Daoy (cell line): ENCODE data around the gene ARHGAP32. TPM values are rescaled to one million over a fixed set of nuclear protein-coding genes. Genes with fewer than 3 reads are reported as not detected.
A peak's percentile ranks its signal among the peaks of the same experiment; 100 is the strongest.
"Not testable (repeated sequence)": the region's sequence is repeated elsewhere in the genome, so short reads cannot be mapped to it uniquely, and the experiment has no call there.

Experiments used
- DNase-seq: peaks from one replicate; pipeline ENCODE4 v3.0.0-alpha.2; 2015; ENCODE audit warnings: low read depth
- total RNA-seq: library from RNA; depleted of rRNA; stranded (reverse); fragments of >200 nt; shearing (Covaris generic); gene quantifications from 2 replicates; pipeline ENCODE4 v1.2.3, GENCODE V29; 2014

The ARHGAP32 gene
- total RNA-seq, 1 experiment from 2014 or later = 5.9 TPM

DNA sequence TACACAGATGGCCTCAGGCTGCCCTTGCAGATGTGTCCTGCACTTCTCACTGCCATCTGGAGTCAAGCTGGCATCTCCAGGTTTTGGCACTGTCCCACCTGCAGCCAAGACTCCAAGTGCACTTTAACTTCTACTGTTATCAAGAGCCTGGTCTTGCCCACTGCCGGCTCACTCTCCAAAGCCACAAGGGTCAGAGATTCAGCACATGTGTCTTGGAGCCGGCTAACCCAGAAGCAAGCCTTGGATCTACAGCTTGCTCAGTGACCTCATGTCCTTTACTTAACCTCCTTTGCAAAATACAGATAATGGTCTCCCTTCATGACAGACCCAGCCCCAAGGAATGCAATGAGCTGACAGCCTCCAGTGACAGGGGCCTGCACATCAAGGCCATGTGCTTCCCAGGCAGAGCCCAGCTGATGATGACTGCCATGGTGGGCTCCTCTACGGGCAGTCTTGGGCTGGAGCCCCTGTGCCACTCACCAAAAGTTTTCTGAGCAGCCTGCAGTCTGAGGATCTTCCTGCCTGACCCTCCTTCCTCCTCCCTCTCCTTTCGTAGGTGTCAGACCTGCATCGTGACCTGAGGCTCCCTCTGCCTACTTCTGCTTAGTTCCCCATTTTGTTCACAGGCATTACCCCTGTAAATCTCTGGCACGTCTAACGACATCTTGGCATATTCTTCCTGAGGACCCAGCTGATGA, 258.5 kb downstream of the ARHGAP32 start:
- DNase-seq = no peak

DNA sequence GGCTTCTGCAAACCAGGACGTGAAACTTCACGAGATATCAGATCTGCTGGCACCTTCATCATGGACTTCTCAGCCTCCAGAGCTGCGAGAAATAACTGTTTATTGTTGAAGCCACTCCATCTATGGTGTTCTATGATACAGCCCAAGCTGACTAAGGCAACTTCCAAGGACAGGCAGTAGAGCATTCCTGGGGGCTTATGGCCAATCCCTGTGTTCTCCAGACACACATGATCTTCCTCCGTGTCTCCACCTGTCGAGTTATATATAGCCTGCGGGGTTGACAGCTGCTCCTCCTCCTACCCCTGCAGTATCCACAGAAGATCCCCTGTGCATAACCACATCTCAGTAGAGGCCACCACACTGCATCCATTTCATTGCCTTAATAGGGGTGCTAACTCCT, 260.5 kb downstream of the ARHGAP32 start:
- no peak for DNase-seq

DNA sequence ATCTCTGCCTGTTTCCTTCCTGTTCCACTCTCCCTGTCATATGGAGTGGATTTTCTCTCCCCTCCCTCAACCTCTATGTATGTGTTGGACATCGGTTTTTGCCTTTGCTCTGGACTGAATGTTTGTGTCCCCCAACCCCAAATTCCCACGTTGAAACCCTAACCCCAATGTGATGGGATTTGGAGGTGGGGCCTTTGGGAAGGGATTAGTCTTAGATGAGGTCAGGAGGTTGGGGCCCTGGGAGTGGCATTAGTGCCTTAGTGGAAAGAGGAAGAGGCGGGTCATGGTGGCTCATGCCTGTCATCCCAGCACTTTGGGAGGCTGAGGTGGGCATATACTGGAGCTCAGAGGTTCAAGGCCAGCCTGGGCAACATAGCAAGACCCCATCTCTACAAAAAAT, 261.1 kb downstream of the ARHGAP32 start:
- no peak for DNase-seq

DNA sequence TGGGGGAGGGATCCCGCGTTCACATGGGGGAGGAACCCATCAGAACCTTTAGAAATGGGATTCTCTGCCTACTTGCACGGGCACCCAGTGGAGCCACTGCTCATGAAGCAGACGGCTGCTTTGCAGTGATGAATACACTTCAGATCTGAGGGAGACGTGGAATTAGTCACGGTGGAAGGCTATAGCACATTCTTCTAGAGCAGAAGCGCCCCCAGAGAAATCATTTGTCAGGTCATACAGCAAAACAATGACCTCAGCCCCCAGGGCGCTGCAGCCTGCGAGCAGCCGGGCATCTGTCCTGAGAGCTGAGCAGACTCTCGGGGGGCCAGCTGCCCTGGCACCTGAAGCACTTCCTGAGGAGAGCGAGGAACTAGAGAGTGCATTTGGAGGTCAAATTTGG, 262.1 kb downstream of the ARHGAP32 start:
- DNase-seq = peak; percentile 51

DNA sequence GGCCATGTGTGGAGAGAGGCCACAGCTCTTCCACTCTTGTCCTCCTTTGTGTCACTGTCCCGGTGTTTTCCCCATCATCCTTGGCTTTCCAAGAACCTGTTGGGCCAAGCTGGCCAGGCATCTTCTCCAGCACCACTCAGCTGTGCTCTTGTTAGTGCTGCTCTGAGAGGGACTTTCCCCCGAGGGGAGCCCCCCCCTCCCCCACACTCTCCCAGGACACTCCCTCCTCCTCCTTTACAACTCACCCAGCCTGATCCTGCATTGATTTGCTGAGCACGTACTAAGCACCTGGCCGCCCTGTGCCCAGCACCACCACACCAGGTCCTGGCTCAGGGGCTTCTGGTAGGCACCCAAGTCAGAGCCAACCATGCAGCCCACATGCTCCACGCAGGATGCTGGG, 262.7 kb downstream of the ARHGAP32 start:
- DNase-seq = no peak

DNA sequence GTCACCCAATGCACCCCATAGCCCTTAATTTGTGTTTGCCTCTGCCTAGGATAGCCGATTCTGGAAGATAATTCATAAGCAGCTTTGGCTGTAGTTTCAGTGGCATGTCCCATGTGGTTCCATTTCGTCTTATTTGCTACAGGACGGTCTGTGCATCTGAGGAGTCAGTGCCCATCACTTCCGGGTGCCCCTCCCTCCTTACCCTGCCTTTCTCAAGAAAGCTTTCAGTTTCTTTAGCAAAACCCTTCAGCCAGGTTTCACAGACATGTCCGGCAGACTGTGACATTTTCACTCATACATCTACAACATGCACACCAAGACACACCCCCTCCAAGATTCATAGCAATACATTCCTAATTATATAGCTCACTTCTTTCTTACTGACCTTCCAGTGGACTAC, 263.7 kb downstream of the ARHGAP32 start:
- no peak for DNase-seq

DNA sequence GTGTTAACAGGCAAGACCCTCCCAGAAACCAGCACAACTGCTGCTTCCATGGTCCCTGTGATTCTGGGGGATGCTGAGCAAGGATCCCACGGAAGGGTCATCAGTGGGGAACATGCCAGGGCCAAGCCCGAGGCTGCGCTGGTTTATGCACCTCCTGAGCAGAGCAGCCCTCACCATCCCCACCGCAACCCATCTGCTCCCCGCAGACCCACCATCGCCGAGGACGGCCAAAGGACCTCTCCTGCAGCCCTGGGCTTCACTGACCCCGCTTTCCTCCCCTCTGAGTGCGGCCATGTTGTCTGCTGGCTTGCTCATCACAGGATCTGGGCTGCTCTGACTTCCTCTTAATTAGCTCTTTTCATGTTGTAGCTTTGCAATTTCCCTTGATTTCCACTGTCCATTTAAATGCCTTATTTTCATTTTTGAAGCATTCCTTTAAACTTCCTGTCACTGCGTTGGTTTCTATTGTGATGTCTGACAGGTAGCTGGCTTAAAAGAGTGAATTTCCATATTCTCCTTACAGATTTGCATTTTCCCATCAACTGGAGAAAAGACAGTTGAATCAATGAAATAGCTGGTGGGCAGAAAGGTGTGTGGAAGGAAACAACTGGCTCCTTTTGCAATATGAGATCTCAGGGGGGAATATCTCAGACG, 264.3 kb downstream of the ARHGAP32 start:
- DNase-seq = no peak

DNA sequence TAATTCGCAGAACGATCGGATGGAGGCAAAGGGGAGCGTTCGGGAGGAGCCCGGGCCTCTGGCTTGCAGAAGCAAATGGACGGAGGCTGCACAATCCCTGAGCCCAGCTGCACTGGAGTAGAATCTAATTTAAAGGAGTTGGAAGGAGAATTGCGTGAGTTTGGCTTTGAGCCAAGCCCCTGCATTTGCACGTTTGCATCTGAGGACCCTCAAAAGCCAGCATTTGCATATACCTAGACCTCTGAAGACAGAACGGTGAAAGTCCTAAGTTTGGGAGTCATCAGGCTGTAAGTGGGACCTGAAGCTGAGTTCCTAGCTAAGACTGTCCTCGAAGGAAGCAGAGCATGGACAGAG, 265.0 kb downstream of the ARHGAP32 start:
- DNase-seq = no peak

DNA sequence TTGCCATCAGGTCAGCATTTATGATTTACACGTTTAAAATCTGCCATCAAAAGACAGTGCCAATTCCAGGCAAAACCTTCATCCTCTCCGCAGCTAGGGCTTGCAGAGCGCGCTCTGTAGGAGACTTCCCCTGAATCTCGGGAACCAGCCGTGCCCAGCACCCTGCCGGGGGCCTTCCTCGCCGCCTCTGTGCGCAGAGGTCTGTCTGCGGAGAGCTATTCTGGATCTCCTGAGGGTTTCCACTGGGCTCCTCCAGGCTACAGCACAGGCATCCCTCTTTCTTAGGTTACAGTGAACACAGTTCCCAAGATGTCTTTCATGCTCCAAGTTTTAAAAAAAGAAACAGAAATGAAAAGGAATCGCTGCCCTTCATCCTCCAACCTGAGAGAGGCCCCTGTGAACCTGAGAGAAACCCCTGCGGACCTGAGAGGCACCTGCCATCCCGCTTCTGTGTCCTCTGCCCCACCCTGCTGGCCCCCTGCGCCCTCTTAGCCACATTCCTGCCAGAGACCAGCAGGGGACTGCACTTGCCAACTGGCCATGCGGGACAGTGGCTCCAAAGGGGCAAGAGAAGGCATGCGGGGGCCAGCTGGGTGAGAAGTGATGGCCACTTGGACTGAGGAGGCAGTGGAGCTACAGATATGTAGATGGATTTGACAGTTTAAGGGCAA, 265.6 kb downstream of the ARHGAP32 start:
- DNase-seq = no peak

DNA sequence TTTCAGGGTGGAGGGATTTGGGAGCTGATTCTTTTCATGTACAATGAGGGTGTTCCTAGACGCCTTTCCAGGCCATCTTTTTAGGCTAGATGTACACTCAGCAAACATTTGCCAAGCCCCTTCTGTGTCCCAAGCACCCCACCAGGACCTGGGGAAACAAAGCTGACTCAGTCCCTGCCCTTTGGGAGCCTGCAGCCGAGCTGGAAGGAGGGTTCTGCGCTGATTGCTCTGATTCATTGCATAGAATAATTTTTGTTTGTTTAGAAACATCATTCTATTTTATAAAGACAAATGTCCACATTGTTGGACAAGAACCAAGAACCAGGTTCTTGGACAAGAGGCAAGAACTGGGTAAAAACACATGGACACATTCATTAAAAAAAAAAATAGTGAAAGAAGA, 266.1 kb downstream of the ARHGAP32 start:
- no peak for DNase-seq

DNA sequence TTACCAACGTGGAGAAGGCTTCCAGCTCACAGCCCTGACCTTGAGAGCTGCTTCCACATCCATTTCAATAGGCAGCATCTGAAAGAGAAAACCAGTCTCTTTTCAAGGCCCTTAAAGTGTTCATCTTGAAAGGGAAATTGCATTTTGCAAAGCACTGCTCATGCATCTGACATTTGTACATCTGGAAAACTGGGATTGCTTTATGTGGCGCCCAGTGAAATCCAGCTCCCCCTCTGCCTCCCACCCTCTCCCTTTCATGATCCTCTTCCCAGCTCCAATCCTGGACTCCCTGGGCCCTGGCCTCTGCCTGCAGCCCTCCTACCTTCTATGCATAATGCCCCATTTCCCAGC, 266.9 kb downstream of the ARHGAP32 start:
- DNase-seq = no peak

DNA sequence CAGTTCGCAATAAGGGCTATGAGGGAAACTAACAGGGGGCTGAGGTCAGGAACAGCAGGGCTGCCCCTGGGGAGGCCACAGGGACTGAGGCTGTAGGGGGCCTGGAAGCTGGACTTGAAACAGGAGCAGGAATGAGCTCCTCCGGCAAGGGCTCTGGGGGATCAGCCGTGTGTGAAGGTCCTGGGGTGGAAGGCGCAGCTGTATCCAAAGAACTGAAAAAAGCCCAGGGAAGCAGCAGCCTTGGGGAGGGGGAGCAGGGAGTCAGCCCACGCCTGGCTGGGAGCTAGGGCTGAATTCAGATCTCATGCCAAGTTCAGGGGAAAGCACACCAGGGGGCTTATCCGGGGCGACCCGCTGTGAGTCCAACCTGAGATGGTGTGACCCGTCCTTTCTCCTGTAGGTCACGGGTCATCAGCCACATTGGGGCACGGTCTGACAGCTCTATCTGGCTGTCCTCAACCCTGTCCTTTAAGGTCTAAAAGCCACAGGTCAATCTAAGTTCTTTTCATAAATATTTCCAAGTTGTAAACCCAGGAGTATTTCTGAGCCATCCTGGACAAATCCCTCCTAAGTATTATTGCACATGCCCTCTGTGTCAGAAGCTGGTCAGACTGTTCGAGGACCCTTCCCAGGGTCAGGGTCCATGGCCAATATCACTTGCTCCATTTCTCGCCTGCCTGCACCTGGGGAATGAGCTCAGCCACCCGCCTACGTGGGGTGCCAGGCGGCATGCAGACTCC, 267.4 kb downstream of the ARHGAP32 start:
- no peak for DNase-seq

DNA sequence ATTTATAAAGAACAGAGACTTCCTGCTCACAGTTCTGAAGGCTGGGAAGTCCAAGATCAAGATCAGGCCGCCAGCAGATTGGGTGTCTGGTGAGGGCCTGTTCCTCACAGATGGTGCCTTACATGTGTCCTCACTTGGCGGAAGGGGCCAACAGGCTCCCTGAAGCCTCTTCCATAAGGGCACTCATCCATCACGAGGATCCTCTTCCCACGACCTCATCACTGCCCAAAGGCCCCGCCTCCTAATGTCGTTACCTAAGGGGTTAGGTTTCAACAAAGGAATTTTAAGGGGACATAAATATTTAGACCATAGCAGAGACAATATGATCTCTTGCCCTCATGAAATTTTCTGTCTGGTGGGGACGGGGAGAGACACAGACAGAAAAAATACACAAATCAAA, 268.0 kb downstream of the ARHGAP32 start:
- no peak for DNase-seq

DNA sequence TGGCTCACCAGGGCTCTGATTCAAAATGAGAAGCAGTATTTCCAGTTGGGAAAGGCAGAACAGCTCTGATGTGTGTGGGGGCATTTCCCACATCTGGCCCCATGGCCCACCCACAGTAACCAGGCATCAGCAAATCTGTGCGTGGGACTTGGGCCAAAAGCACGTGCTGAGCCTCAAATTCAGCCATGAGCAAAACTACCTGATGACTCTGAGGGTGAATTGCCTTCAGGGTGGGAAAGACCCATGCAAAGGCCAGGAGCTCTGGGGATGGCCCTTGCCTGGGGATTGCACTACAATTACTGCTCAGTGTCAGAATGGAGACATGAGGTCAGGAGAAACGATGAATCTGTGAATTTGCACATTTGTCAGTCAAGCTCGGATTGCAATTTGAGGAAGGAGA, 270.3 kb downstream of the ARHGAP32 start:
- no peak for DNase-seq

DNA sequence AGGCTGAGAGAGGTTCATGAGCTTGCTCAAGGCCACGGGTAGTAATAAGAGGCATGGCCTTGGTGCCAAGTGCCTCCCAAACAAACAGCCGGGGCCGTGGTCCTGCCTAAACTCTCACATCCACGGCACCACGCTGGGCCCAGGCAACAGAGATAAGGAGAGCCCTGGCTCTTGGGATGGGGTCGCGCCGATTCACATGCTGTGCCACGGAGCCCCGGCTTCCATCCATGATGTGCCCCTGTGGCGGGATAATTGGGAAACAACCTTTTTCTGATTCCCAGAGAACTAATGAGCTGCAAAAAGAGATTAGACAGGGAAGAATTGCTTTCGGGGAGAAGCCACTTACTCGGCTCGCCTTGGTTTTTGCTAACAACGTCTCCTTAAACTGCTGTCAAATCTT, 271.5 kb downstream of the ARHGAP32 start:
- no peak for DNase-seq

DNA sequence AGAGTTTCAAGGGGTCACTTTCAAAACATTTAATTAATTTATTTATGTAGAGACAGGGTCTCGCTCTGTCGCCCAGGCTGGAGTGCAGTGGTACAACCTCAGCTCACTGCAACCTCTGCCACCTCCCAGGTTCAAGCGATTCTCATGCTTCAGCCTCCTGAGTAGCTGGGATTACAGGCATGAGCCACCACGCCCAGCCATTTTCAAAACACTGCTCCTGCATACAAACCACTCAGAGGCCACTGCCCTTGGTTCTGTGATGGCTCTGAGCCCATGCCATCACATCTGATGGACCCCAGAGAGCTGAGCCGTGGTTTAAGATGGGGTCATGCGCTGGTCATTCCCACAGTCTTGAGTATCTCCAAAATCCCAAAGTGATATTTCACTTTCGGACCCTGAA, 272.5 kb downstream of the ARHGAP32 start:
- DNase-seq = not testable (repeated sequence)

DNA sequence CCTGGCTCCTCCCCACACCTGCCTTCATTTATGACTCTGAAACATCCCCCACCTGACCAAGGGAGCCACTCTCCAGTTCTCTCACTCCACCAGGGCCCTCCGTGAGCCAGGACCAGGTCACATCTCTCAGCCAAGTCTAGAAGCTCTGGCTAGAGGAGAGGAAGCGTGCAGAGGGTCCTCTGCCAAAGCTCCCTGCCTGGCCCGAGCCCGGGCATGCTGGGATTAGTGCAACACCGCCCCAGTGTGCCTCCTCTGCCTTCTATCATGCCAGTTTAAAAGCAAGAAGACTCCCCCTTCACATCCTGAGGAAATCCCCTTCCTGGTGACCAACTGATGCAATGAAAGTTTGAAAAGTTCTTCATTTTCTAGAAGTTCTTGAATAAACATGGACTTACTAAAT, 272.9 kb downstream of the ARHGAP32 start:
- DNase-seq = no peak

DNA sequence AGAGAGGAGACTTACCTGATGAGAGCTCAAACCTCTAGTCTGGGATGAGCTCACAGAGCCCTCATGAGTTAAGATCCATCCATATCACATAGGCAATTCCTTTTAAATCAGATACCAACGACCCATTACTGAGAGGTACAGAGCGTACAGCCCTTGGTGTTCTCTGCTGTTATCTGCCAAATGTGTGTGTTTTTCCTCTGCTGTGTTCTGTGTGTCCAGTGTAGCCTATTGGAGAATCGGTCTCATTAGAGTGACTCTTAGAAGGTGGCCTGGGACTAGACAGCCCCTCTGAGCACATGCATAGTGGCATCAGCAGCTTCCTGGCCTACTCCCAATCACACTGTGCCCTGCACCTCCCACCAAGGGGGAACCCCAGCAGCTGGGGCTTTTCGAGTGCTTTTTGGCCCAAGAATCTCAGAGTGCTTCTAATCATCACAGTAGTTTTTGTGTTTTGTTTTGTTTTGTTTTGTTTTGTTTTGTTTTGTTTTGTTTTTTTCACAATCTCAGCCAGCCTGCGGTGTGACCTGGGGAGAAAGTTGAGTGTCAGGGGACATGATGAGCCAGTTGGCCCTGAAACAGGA, 274.9 kb downstream of the ARHGAP32 start:
- no peak for DNase-seq

DNA sequence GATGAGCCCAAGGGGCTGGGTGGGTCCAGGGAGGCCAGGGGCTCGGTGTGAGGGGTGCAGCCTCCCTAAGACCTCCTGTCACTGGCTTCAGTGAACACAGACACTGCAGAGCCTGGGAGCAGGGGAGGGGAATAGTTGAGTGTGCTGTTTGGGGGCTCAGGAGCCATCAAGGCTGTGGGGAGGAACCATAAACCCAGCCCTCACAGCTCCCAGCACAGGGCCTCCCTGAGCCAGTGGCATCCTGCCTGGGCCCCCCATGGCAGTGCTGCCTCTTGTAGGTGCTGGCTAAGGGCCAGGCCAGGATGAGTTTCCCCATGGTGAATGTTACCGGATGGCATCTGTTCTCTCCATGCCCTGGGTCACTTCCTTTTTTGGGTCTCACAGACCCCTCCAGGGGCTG, 275.4 kb downstream of the ARHGAP32 start:
- no peak for DNase-seq

DNA sequence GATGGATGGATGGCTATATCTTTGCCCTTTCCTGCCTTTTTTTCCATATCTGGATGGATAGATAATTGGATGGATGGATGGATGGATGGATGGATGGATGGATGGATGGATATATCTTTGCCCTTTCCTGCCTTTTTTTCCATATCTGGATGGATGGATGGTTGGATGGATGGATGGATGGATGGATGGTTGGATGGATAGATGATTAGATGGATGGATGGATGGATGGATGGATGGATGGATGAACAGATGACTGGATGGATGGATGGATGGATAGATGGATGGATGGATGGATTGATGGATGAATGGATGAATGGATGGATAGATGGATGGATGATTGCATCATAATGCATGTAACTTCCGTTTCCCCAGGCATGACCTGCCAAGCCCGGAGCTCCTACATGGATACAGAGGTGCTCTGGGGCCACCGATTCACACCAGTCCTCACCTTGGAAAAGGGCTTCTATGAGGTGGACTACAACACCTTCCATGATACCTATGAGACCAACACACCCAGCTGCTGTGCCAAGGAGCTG, 276.0 kb downstream of the ARHGAP32 start:
- DNase-seq = no peak

DNA sequence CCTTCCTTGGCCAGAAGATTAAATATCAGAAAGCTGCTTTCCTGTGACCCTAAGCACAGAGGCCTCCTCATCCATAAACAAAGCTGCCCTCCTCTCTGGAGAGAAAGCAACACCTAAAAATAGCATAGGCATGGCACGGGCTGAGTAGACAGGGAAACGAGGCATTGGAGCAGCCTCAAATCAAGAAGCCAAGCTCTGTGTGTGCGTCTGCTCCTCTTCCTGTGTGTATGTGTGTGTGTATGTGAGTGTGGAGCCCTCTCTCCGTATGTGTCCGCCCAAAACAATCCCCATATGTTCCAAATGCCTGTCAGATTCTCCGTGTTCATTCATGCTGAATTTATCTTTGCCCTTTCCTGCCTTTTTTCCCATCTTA, 277.0 kb downstream of the ARHGAP32 start:
- DNase-seq = no peak
